ENCODE data around the gene NCSTN.

Gene NCSTN

GRCh38 chr1:160342953-160343869 is at the start of gene NCSTN, which contains the start of gene COPA:
Gene NCSTN, plus strand, starts transcription at chr1:160343383. Its CDS starts 14 bp downstream, at chr1:160343397.
Gene COPA, minus strand, starts transcription at chr1:160343250. Its CDS starts 80 bp downstream, at chr1:160343170.
- DNase-seq, result peak; percentile 96

DNA sequence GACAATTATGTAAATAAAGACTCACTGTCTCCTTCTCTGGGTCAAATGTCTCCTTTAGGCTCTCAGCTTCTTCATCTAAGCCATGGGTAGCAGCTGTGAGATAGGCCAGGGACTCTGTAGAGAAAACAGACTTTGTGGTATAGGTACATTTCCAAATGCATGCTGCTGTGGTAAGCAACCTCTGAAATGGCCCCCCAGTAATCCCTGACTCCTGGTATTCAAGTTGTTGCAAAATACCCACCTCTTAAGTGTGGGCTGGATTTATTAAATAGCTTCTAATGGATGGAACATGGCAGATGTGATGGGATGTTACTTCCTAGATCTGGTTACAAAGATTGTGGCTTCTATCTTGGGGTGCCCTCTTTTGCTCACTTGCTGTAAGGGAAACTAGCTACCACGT is 47.1 kb upstream of the NCSTN start:
- no peak for DNase-seq

DNA sequence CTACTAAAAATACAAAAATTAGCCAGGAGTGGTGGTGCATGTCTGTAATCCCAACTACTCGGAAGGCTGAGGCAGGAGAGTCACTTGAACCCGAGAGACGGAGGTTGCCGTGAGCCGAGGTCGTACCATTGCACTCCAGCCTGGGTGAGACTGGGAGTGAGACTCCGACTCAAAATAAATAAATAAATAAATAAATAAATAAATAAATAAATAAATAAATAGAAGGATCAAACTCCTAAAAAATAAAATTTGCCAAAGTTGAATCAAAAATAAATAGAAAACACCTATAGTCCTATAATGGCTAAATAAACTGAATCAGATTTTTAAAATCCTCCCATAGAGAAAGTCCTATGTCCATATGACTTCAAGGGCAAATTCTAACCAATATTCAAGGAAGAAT is 43.0 kb upstream of the NCSTN start:
- no peak for DNase-seq

GRCh38 chr1:160307118-160307791 is 35.9 kb upstream of the NCSTN start:
- DNase-seq, result no peak

GRCh38 chr1:160308451-160309184 is 34.6 kb upstream of the NCSTN start:
- DNase-seq, result no peak

GRCh38 chr1:160309185-160309557 is 34.0 kb upstream of the NCSTN start:
- DNase-seq, result no peak

DNA sequence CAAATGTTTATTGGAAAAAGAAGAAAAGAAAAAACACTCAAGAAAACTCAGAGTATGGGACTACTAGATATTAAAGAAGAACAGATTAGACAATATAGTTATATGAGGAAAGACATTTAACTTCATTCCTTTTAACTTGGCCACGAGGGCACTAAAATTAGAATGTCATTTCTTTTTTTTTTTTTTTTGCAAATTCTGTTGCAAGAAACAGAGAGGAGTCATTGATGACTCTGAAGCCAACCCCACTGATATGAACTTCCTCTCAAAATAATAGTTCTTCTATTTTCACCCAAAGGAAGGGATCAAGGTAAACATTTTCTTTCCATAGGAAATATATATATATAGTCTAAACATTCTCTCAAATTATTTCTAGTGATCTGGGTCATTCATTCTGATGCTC is 33.6 kb upstream of the NCSTN start:
- no peak for DNase-seq

DNA sequence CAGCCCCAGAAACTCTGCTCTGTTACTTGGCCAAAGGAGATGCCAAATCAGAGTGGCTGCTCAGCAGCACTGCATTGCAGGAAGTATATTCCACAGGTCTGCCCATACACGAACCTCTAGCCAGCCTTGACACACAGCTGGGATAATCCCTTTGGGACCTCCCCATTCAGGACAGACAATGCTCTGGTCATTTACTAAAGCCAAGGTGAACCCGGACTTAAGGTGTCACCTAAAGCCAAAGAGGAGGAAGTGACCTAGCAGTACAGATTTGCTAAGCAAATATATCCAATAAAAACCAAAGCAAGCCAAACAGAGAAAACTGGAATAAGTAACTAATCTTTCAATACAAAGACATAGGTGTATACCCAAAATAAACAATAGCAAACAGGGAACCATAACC is 27.8 kb upstream of the NCSTN start:
- no peak for DNase-seq

- DNase-seq, result no peak
These were observed 20.4 kb upstream of the NCSTN start for GRCh38 chr1:160322831-160323230.

- DNase-seq, result no peak
These were observed 17.9 kb upstream of the NCSTN start for GRCh38 chr1:160325252-160325651.

- DNase-seq, result no peak
These were observed 16.8 kb upstream of the NCSTN start for GRCh38 chr1:160326418-160326817.

- DNase-seq, result no peak
These were observed 15.0 kb upstream of the NCSTN start for GRCh38 chr1:160328184-160328583.

- no peak for DNase-seq
These were observed 13.1 kb upstream of the NCSTN start for GRCh38 chr1:160330119-160330518.

DNA sequence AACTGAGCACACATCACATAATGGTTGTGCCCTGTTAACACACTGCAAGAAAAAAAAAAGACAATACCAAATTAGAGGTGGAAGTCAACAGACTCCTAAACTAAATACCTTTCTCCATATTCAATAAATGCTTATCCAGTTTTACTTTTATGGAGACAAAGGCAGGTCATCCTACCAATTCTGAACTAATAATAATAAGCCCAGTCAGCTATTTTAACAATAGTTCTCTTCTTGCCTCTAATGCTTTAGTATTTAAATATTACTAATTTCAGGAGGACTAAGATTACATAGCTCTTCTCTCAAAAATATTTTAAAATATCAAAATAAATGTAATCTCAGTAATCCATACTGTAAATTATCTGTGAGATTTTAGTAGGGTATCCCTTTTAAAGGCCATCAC is 10.7 kb upstream of the NCSTN start:
- DNase-seq, result no peak

DNA sequence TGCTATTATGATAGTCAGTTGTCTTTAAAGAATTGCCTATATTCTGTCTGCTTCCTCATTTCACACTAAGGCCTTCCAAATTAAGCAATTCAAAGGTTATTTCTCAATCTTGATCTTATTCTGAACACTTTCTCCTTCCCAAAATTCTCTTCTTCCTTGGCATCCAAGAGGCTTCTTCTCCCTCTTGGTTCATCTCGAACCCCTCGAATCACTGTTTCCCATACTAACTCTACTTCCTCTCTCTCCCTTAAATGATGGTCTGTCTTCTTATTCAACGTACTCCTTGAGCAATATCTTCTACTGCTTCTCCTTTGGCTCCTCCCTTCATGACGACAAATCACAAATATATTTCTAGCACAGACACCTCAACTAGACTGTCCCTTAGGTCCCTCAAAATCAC is 4.6 kb upstream of the NCSTN start:
- DNase-seq, result no peak

- DNase-seq, result no peak
These were observed 3.0 kb upstream of the NCSTN start for GRCh38 chr1:160340146-160340545.

GRCh38 chr1:160340866-160341265 is 2.3 kb upstream of the NCSTN start:
- no peak for DNase-seq

- DNase-seq, result peak; percentile 20
These were observed 657 bp upstream of the NCSTN start for GRCh38 chr1:160342526-160342925.

DNA sequence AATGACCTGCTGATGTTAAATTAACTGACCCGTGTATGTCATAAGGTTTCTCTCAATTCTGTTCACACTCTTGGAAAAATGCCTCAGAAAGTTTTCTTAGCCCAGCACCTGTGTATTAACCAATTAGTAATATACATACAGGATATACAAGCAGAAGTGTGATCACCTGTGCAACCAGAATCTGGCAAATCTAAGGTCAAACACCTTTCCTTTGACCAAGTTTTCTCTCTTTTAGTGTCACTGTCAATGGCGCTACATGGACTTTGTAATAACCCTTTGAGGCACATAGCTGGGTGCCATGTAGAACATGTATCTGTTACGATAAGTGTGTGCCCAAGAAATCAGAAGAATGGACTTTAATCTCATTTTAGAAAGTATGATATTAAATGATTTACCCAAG is 1.1 kb downstream of the NCSTN start:
- DNase-seq, result no peak

GRCh38 chr1:160344936-160345335 is 1.8 kb downstream of the NCSTN start:
- DNase-seq, result no peak

- DNase-seq, result no peak
These were observed 3.3 kb downstream of the NCSTN start for GRCh38 chr1:160346463-160346862.

GRCh38 chr1:160346958-160347357 is 3.8 kb downstream of the NCSTN start:
- no peak for DNase-seq

GRCh38 chr1:160351629-160352028 is 8.4 kb downstream of the NCSTN start:
- DNase-seq, result no peak

DNA sequence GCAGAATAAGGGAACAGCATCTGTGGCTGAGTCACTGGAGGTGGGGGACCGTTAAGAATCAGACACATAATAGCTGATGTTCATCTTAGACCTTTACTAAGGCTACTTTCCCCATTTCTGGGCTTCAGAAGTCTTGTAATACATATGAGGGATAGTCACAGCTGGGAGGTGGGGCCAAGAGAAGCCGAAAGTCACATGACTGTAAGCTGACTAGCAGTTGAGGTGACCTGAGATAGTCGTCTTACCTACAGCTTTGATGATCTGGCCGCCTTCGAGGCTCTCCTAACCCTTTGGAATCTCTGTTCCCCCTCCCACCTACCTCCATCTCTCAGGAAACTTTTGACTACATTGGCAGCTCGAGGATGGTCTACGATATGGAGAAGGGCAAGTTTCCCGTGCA is 9.4 kb downstream of the NCSTN start:
- DNase-seq, result no peak

Data from activated CD4-positive, alpha-beta T cell treated with anti-CD3 and anti-CD28 coated beads, Interleukin-10, Interleukin-2, amounts not matched to agents 100 ng/mL and 50 ng/mL, durations not matched to agents 16 hours and 8 hours (primary cell).